Caco-2 (cell line): ENCODE results near the gene DUSP12. TPM values are rescaled to one million over a fixed set of nuclear protein-coding genes. Genes with fewer than 3 reads are reported as not detected.

Experiments used
- BruUV-seq: library from RNA; stranded (reverse); fragments of 400-500 nt; replicated peaks from 2 replicates; lab custom pipeline; 2021; lab: Mats Ljungman, UMichigan
- CTCF ChIA-PET: fragments of 300-600 bp; sonication (Branson Sonifier 250); formaldehyde crosslinking; loops from one replicate; lab custom pipeline; 2022; ENCODE audit warnings: antibody characterized with exemption; lab: Charles Lee
- POLR2A ChIA-PET: fragments of 300-600 bp; sonication (Branson Sonifier 250); formaldehyde crosslinking; loops from one replicate; lab custom pipeline; 2022; ENCODE audit warnings: antibody characterized with exemption; lab: Charles Lee
- DNase-seq, 2 experiments: peaks; one replicate each; pipeline versions ENCODE4 v3.0.0 to v3.0.0-alpha.2; 2020 to 2022
- H3K27me3 ChIP-seq: replicated peaks from 2 replicates; pipeline ENCODE4 v1.6.0; 2011; ENCODE audit warnings: low read length; ENCODE audit not compliant: control insufficient read depth, insufficient read depth
- H3K36me3 ChIP-seq: 2 replicates; pipeline ENCODE4 v1.5.1; 2011; ENCODE audit warnings: low read length; ENCODE audit not compliant: control insufficient read depth, insufficient read depth
- H3K4me1 ChIP-seq: fragments of 250-450 bp; sonication (Bioruptor Pico); 2 replicates; pipeline ENCODE4 v1.5.1; 2020; ENCODE audit warnings: mild to moderate bottlenecking
- H3K4me3 ChIP-seq: 2 replicates; pipeline ENCODE4 v1.5.1; 2011; ENCODE audit warnings: low read depth, mild to moderate bottlenecking, control low read depth, low read length
- H3K9me3 ChIP-seq: fragments of 250-450 bp; sonication (Bioruptor Pico); 2 replicates; pipeline ENCODE4 v1.5.1; 2020; ENCODE audit warnings: mild to moderate bottlenecking, moderate library complexity
- H3K27ac Mint-ChIP-seq: one replicate; pipeline ENCODE4 v1.8.0; 2022; ENCODE audit warnings: mixed read lengths; ENCODE audit not compliant: unreplicated experiment
- H3K27me3 Mint-ChIP-seq: one replicate; pipeline ENCODE4 v1.8.0; 2022; ENCODE audit warnings: mixed read lengths; ENCODE audit not compliant: insufficient read depth, unreplicated experiment
- H3K36me3 Mint-ChIP-seq: one replicate; pipeline ENCODE4 v1.8.0; 2022; ENCODE audit warnings: mild to moderate bottlenecking, mixed read lengths; ENCODE audit not compliant: insufficient read depth, unreplicated experiment
- H3K4me1 Mint-ChIP-seq: one replicate; pipeline ENCODE4 v1.8.0; 2022; ENCODE audit warnings: low read depth, mixed read lengths; ENCODE audit not compliant: unreplicated experiment
- H3K4me3 Mint-ChIP-seq: one replicate; pipeline ENCODE4 v1.8.0; 2022; ENCODE audit warnings: mild to moderate bottlenecking, moderate library complexity, mixed read lengths; ENCODE audit not compliant: unreplicated experiment
- H3K9me3 Mint-ChIP-seq: one replicate; pipeline ENCODE4 v1.8.0; 2022; ENCODE audit warnings: mixed read lengths; ENCODE audit not compliant: unreplicated experiment
- intact Hi-C: fragments of 100-400 bp; cut with micrococcal nuclease; formaldehyde crosslinking; loops from one replicate; pipeline ENCODE4 v1.10.0; 2022; ENCODE audit not compliant: unreplicated experiment
- total RNA-seq: library from RNA; stranded (reverse); gene quantifications from 2 replicates; pipeline ENCODE4 v1.2.3, GENCODE V29; 2022
- TF ChIP-seq, protein P1 (sequence below), 2 experiments: fragments of 200-600 bp in 1 of 2; IDR thresholded peaks; 1 replicate in 1 of 2; 2 replicates in 1 of 2; pipeline versions ENCODE4 v1.5.1 to v1.8.0; 2011 to 2022; ENCODE audit warnings: antibody characterized with exemption in 1 of 2, control low read depth in 1 of 2, inconsistent platforms in 1 of 2, low read depth in 1 of 2, low read length in 1 of 2, mild to moderate bottlenecking in 1 of 2, moderate library complexity in 1 of 2; ENCODE audit not compliant: insufficient read depth in 1 of 2, severe bottlenecking in 1 of 2, unreplicated experiment in 1 of 2

Gene DUSP12
- total RNA-seq, 1 experiment from 2014 or later, result 54.9 TPM

DNA sequence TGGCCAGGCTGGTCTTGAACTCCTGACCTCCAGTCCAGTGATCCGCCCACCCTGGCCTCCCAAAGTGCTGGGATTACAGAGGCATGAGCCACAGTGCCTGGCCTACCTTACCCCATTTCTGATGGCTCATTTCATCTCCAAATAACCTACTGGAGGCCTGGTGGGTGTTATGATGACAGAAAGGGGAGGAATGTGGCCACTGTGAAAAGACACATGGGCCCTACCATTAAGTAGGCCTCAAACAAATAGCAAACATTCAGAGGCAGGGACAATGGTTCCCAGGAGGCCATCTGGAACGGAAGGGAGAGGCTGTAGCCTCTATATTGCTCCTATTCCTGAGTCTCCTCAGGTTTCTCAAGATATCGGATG lies 43.5 kb upstream of the DUSP12 start:
- ChIA-PET POLR2A (no interaction called here), CTCF (no interaction called here)
- Mint-ChIP-seq H3K9me3 (no peaks in the 10 kb centered on the region), H3K4me1 (peaks cover 7% of the 10 kb centered on the region), H3K27ac (no peak overlapping the region), H3K36me3 (no peaks in the 10 kb centered on the region), H3K27me3 (peaks cover 9% of the 10 kb centered on the region), H3K4me3 (no peak overlapping the region)
- no peak for DNase-seq
- intact Hi-C loops, result no loop called here
- TF ChIP-seq, protein P1, sequence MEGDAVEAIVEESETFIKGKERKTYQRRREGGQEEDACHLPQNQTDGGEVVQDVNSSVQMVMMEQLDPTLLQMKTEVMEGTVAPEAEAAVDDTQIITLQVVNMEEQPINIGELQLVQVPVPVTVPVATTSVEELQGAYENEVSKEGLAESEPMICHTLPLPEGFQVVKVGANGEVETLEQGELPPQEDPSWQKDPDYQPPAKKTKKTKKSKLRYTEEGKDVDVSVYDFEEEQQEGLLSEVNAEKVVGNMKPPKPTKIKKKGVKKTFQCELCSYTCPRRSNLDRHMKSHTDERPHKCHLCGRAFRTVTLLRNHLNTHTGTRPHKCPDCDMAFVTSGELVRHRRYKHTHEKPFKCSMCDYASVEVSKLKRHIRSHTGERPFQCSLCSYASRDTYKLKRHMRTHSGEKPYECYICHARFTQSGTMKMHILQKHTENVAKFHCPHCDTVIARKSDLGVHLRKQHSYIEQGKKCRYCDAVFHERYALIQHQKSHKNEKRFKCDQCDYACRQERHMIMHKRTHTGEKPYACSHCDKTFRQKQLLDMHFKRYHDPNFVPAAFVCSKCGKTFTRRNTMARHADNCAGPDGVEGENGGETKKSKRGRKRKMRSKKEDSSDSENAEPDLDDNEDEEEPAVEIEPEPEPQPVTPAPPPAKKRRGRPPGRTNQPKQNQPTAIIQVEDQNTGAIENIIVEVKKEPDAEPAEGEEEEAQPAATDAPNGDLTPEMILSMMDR (IDR thresholded peaks at IDR 0.05; ENCODE audit: insufficient read depth in 1 of 2, low read depth in 1 of 2, low read length in 1 of 2, severe bottlenecking in 1 of 2, unreplicated experiment in 1 of 2), result no peak
- no peaks in the 10 kb centered on the region for H3K4me1 ChIP-seq
- no peak overlapping the region for H3K4me3 ChIP-seq
- no peaks in the 10 kb centered on the region for H3K27me3 ChIP-seq
- no peaks in the 10 kb centered on the region for H3K9me3 ChIP-seq
- H3K36me3 ChIP-seq, result no peaks in the 10 kb centered on the region
- no TSS peak for BruUV-seq

DNA sequence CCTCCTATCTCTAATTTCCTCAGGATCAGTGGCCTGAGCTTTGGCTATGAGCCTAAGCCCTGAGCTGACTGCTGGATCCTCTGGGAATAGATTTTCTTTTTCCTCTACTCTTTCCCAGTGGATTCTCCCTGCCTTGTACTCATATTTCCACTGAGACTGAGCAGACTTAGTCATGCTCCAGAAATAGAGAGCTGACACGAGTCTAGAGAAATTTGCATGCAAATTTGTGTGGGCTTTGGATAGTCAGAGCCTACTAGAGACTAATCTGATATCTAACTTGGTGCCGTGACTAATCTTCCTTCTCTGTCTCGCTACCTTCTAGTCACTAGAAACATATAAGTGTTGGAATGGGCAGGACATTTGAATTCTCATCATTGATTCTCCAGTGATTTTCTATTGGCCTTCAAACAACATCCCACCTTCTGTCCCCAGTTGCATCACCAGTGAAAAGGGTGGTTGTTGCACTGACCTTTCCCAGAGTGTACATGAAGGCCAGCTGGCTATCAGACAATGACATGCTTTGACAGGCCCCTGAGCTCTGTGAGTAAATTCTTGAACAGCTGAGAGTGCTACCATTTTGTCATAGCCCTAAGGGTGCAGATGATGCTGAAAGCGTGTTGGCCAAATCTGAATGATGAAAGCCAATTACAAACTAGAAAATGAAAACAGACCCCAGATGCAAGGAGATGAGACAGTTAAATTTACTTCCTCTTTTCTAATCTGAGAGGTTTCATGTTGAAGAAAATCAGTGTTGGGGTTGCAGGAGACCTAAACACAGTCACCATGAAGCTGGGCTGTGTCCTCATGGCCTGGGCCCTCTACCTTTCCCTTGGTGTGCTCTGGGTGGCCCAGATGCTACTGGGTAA lies 42.9 kb upstream of the DUSP12 start, which contains the start of gene FCRLA:
Gene FCRLA (plus strand): TSS at position 748 of the 866 bp plus-strand sequence. CDS start 36 bp downstream, at position 784.
- no TSS peak for BruUV-seq
- peaks cover 7% of the 10 kb centered on the region for H3K4me1 Mint-ChIP-seq
- no peak for DNase-seq

DNA sequence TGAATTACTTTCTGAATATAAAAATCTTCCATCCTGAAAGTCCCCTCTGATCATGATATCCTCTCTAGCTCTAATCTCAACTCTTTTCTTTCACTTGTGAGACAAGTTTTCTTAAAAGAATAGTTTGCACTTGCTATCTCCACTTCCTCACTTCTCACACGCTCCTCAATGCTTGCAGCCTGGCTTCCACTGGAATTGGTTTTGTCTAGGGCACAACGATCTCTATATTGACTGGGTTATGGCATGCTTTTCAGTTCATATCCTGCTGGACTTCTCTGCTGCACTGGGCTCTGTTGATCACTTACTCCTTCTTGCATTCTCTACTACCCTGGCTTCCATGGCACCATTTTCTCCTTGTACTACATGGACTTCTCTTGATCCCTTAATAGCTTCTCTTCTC lies 42.1 kb upstream of the DUSP12 start:
- intact Hi-C loops, result no loop called here

More for the DNA sequence above, 42.9 kb upstream of the DUSP12 start, which contains the start of gene FCRLA:
- no peak within 1 kb of the TSS for H3K27ac Mint-ChIP-seq
- no peaks in the 10 kb centered on the region for H3K9me3 Mint-ChIP-seq
- Histone ChIP-seq H3K36me3 (no peaks in the 10 kb centered on the region), H3K4me1 (no peaks in the 10 kb centered on the region), H3K9me3 (no peaks in the 10 kb centered on the region), H3K27me3 (no peaks in the 10 kb centered on the region), H3K4me3 (no peak within 1 kb of the TSS)
- TF ChIP-seq, protein P1 (IDR thresholded peaks at IDR 0.05; ENCODE audit: insufficient read depth in 1 of 2, low read depth in 1 of 2, low read length in 1 of 2, severe bottlenecking in 1 of 2, unreplicated experiment in 1 of 2), result no peak
- no peak within 1 kb of the TSS for H3K4me3 Mint-ChIP-seq
- H3K27me3 Mint-ChIP-seq, result peaks cover 9% of the 10 kb centered on the region
- intact Hi-C loops, result no loop called here
- CTCF ChIA-PET, result no interaction called here
- POLR2A ChIA-PET, result no interaction called here
- H3K36me3 Mint-ChIP-seq, result no peaks in the 10 kb centered on the region

More for the DNA sequence above, 42.1 kb upstream of the DUSP12 start:
- Histone ChIP-seq H3K9me3 (no peaks in the 10 kb centered on the region), H3K36me3 (no peaks in the 10 kb centered on the region), H3K4me1 (no peaks in the 10 kb centered on the region), H3K27me3 (no peaks in the 10 kb centered on the region), H3K4me3 (no peak overlapping the region)
- ChIA-PET POLR2A (no interaction called here), CTCF (interaction anchor here (0.7 kb wide), 1 partner anchor 19 kb away, joined by 3 read pairs; no protein-coding TSS in a partner anchor)
- no peak overlapping the region for H3K4me3 Mint-ChIP-seq
- no peak overlapping the region for H3K27ac Mint-ChIP-seq
- no TSS peak for BruUV-seq
- no peaks in the 10 kb centered on the region for H3K36me3 Mint-ChIP-seq
- H3K27me3 Mint-ChIP-seq, result peaks cover 12% of the 10 kb centered on the region
- no peaks in the 10 kb centered on the region for H3K9me3 Mint-ChIP-seq
- H3K4me1 Mint-ChIP-seq, result no peaks in the 10 kb centered on the region
- DNase-seq, result no peak
- TF ChIP-seq, protein P1 (IDR thresholded peaks at IDR 0.05; ENCODE audit: insufficient read depth in 1 of 2, low read depth in 1 of 2, low read length in 1 of 2, severe bottlenecking in 1 of 2, unreplicated experiment in 1 of 2), result no peak
